Measurements from ENCODE around the gene L1CAM. TPM values are rescaled to one million over a fixed set of nuclear protein-coding genes. Genes with fewer than 3 reads are reported as not detected.

The L1CAM gene
- total and polyA plus RNA-seq, 9 of the 15 experiments (the other 6 are each of a cell fraction or from before 2014, with no cell fraction given), result 0.09 to 0.86 (median 0.26) TPM; not detected in 3

DNA sequence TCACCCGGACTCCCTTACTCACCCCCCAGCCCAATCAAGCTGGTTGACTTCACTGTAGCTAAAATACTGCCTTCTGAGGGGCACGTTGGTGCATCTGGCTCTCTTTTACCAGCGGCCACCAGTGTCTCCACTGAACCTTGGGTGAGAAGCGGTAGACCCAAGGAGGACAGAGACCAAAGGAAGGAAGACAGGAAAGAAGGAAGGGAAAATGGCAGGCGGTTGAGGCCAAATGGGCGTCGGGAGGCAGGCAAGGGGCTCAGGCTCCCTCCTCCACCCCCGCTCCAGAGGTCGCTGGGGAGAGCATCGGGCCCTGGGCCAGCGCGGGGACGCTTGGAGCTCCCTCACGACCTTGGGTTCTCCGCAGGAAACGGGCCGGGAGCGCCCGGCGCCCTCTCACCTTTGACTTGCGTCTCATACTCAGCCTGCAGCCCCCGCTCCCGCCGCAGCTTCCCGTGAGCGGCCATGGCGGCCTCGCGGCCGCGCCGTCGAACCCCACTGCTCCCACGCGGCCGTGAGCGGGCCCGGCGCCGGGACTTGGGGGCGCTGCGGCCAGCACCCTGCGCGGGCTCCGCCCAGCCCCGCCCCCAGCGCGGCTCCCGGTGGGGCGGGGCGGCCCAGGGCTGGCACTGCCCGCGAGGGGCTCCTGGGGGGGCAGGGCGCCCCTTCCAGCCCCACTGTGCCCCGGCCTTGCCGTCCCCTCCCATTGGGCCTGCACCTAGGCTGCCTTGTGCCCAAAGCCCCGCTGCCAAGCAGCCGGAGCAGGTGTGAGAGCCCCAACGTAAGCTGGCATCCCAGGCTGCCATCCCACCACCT, 40.0 kb upstream of the L1CAM start, which contains the start of gene ARHGAP4:
ARHGAP4 (minus strand) TSS at position 526 of the 813 bp plus-strand sequence; CDS start at position 464, 62 bp downstream.
- DNase-seq (ENCODE audit: extremely low read depth in 1 of 4, low spot score in 3 of 4), result peak; percentile 69 to 76 (median 73)
- FAIRE-seq, result no peak
- H3K9me3 ChIP-seq (replicated peaks; ENCODE audit: control insufficient read depth, insufficient read depth, low read depth, low read length), result no peaks in the 10 kb centered on the region
- peaks cover 27 to 70% of the 10 kb centered on the region in 2 experiments; a peak in 4 of 5 replicates for H3K4me1 ChIP-seq (replicated peaks in 1 of 2; ENCODE audit: control insufficient read depth in 2 of 2, insufficient read depth in 2 of 2, low read length in 2 of 2)
- intact Hi-C loops (cut with micrococcal nuclease) (loop anchor here (5.0 kb wide), 1 partner anchor 159 kb away; no protein-coding TSS in a partner anchor), in situ Hi-C loops (cut with MboI) (no loop called here)
- peaks cover 26% of the 10 kb centered on the region for H3K36me3 ChIP-seq (ENCODE audit: control insufficient read depth, insufficient read depth, low read length)
- H4K20me1 ChIP-seq (replicated peaks; ENCODE audit: control insufficient read depth, insufficient read depth, low read length), result no peaks in the 10 kb centered on the region
- peak within 1 kb of the TSS; percentile 97 for H3K4me2 ChIP-seq (ENCODE audit: insufficient read depth, low read length)
- peak within 1 kb of the TSS; percentile 74 for H2AFZ ChIP-seq (ENCODE audit: low read depth, low read length)
- peaks cover 47% of the 10 kb centered on the region for H3K79me2 ChIP-seq (ENCODE audit: control insufficient read depth, insufficient read depth, low read length)
- peak within 1 kb of the TSS; percentile 58 for H3K4me3 ChIP-seq
- 2% methylated on average over 18 of the region's 59 CpGs for WGBS (ENCODE audit: insufficient coverage, low coverage, missing lambda C conversion rate)
- no peaks in the 10 kb centered on the region for H3K9me1 ChIP-seq (ENCODE audit: control insufficient read depth, insufficient read depth, low read length)
- ATAC-seq, result peak; percentile 19
- no peaks in the 10 kb centered on the region for H3K27me3 ChIP-seq (ENCODE audit: control insufficient read depth in 2 of 2, insufficient read depth in 2 of 2, low read length in 2 of 2)
- H3K27ac ChIP-seq (ENCODE audit: extremely low read depth, low read depth, low read length), result peak within 1 kb of the TSS; percentile 98
- peak within 1 kb of the TSS; percentile 93 to 96 for H3K9ac ChIP-seq (ENCODE audit: insufficient read depth in 1 of 2, low read depth in 2 of 2, low read length in 2 of 2)
- ChIA-PET CTCF (ENCODE audit: low intra/inter-chr PET ratio) (no interaction called here), POLR2A (interaction anchor here (0.6 to 2.3 kb wide), 18 partner anchors 8 to 486 kb away, joined by 3 to 9 read pairs (median 4); partner anchors contain the start of genes IDH3G, NAA10, RENBP and SSR4)
- BruUV-seq (replicated peaks), result TSS peak; percentile 100
- TF ChIP-seq ASH1L (IDR thresholded peaks at IDR 0.05; ENCODE audit: borderline replicate concordance, low read depth, partially characterized antibody) (no peak), ETV1 (tag; conservative IDR thresholded peaks at IDR 0.05; ENCODE audit: low read depth) (no peak), TCF3 (CRISPR knock-in tag; IDR thresholded peaks at IDR 0.05) (no peak), MED1 (CRISPR knock-in tag; IDR thresholded peaks at IDR 0.05; ENCODE audit: borderline replicate concordance) (no peak), SNIP1 (IDR thresholded peaks at IDR 0.05; ENCODE audit: low read depth) (no peak), ZNF830 (CRISPR knock-in tag; IDR thresholded peaks at IDR 0.05) (no peak), CC2D1A (IDR thresholded peaks at IDR 0.05) (no peak), PTRF (tag; IDR thresholded peaks at IDR 0.05) (no peak), RNF219 (CRISPR knock-in tag; IDR thresholded peaks at IDR 0.05) (no peak), TEAD1 (CRISPR knock-in tag; IDR thresholded peaks at IDR 0.05) (0 out of 4 replicates have a peak, but pooled peaks of 1 of the 2 experiments have one; percentile 22), SRSF1 (IDR thresholded peaks at IDR 0.05; ENCODE audit: low read depth, low read length) (no peak), STAT5A (IDR thresholded peaks at IDR 0.05; ENCODE audit: borderline replicate concordance, low read length) (no peak), LEF1 (IDR thresholded peaks at IDR 0.05) (no peak), ZNF184 (CRISPR knock-in tag; IDR thresholded peaks at IDR 0.05) (no peak), ATF7 (IDR thresholded peaks at IDR 0.05) (no peak), KAT2B (IDR thresholded peaks at IDR 0.05; ENCODE audit: low read depth, low read length) (no peak), NR2C2 (CRISPR knock-in tag; IDR thresholded peaks at IDR 0.05) (no peak), NR2C2 (tag; IDR thresholded peaks at IDR 0.05) (peak; percentile 92), ZBTB17 (CRISPR knock-in tag; IDR thresholded peaks at IDR 0.05) (no peak), ELK3 (CRISPR knock-in tag; IDR thresholded peaks at IDR 0.05) (no peak), ZBTB7A (IDR thresholded peaks at IDR 0.05; ENCODE audit: borderline replicate concordance, control insufficient read depth, low read depth, low read length) (peak; percentile 51; the same call in 1 of the 2 replicates)

All from K562 (cell line).